A549 (cell line): ENCODE data around the gene PSORS1C1. TPM values are rescaled to one million over a fixed set of nuclear protein-coding genes. Genes with fewer than 3 reads are reported as not detected.
A peak's percentile ranks its signal among the peaks of the same experiment; 100 is the strongest.

ENCODE experiments used
- ATAC-seq, 2 experiments: fragments of 200-7000 bp in 1 of 2; fragments of >200 bp in 1 of 2; cut with Nextera tagmentation in 1 of 2; cut with Tn5 transposase in 1 of 2; 3 replicates each; pipeline versions ENCODE4 v1.8.0 to v1.9.1; 2018 to 2020; ENCODE audit warnings: mild to moderate bottlenecking in 1 of 2, moderate library complexity in 1 of 2
- CTCF ChIA-PET: fragments of 300-600 bp; sonication (Branson Sonifier 250); formaldehyde crosslinking; extraction: SDS; loops from one replicate; lab custom pipeline; 2021; ENCODE audit warnings: antibody characterized with exemption, inconsistent platforms; lab: Yijun Ruan, JAX
- POLR2A ChIA-PET: fragments of 350-600 bp; formaldehyde crosslinking; extraction: SDS; loops from one replicate; lab custom pipeline; 2021; ENCODE audit warnings: antibody characterized with exemption, inconsistent platforms; lab: Yijun Ruan, JAX
- DNase-seq, 2 experiments: peaks; one replicate each; pipeline versions ENCODE4 v3.0.0 to v3.0.0-alpha.2; 2011 to 2016; ENCODE audit warnings: low read depth in 1 of 2, low spot score in 1 of 2
- FAIRE-seq: peaks from 2 replicates; lab custom pipeline; 2011; peaks lifted over from hg19 to GRCh38; lab: Jason Lieb, UNC
- H3K27ac ChIP-seq, 2 experiments: fragments of >200 bp; sonication (Bioruptor Twin); formaldehyde crosslinking; 3 replicates each; pipeline ENCODE4 v1.5.1; 2016 to 2017
- H3K4me1 ChIP-seq: fragments of >200 bp; sonication (Bioruptor Twin); formaldehyde crosslinking; 3 replicates; pipeline ENCODE4 v1.6.1; 2016
- H3K4me2 ChIP-seq: fragments of >200 bp; sonication (Bioruptor Twin); formaldehyde crosslinking; 3 replicates; pipeline ENCODE4 v1.6.1; 2016
- H3K4me3 ChIP-seq: fragments of >200 bp; sonication (Bioruptor Twin); formaldehyde crosslinking; 3 replicates; pipeline ENCODE4 v1.5.1; 2016
- H3K9me3 ChIP-seq: fragments of >200 bp; sonication (Bioruptor Twin); formaldehyde crosslinking; 3 replicates; pipeline ENCODE4 v1.6.1; 2016
- CEBPB ChIP-seq, 2 experiments: fragments of >200 bp in 1 of 2; sonication (Bioruptor Twin) in 1 of 2; formaldehyde crosslinking in 1 of 2; IDR thresholded peaks; 2 replicates each; pipeline ENCODE4 v1.6.1; 2012 to 2016
- EHF ChIP-seq: fragments of 250-450 bp; sonication (Bioruptor Pico); IDR thresholded peaks from 2 replicates; pipeline ENCODE4 v1.5.0; 2020; ENCODE audit warnings: mild to moderate bottlenecking
- ESRRA ChIP-seq: fragments of 150-350 bp; IDR thresholded peaks from 2 replicates; pipeline ENCODE4 v1.6.1; 2014; ENCODE audit warnings: mild to moderate bottlenecking, low read length, borderline replicate concordance
- HOXA7 ChIP-seq: fragments of 250-450 bp; sonication (Bioruptor Pico); IDR thresholded peaks from 2 replicates; pipeline ENCODE4 v1.5.0; 2020; ENCODE audit warnings: mild to moderate bottlenecking, moderate library complexity
- HOXB5 ChIP-seq: fragments of 250-450 bp; sonication (Bioruptor Pico); IDR thresholded peaks from 2 replicates; pipeline ENCODE4 v1.5.0; 2020; ENCODE audit warnings: mild to moderate bottlenecking, moderate library complexity
- MAFK ChIP-seq: fragments of 450-650 bp; IDR thresholded peaks from 2 replicates; pipeline ENCODE4 v1.6.1; 2014; ENCODE audit not compliant: partially characterized antibody
- MAZ ChIP-seq: fragments of 150-350 bp; IDR thresholded peaks from 2 replicates; pipeline ENCODE4 v1.6.1; 2014; ENCODE audit warnings: antibody characterized with exemption, low read depth, low read length, borderline replicate concordance
- NPAS2 ChIP-seq: fragments of 250-450 bp; sonication (Bioruptor Pico); IDR thresholded peaks from 2 replicates; pipeline ENCODE4 v1.8.0; 2022; ENCODE audit warnings: mild to moderate bottlenecking, moderate library complexity, borderline replicate concordance
- RFX5 ChIP-seq: fragments of 450-650 bp; IDR thresholded peaks from 2 replicates; pipeline ENCODE4 v1.7.1; 2014; ENCODE audit warnings: antibody characterized with exemption, mild to moderate bottlenecking, moderate library complexity
- SREBF2 ChIP-seq: fragments of 450-650 bp; IDR thresholded peaks from 2 replicates; pipeline ENCODE4 v1.6.1; 2014; ENCODE audit warnings: mild to moderate bottlenecking, moderate library complexity
- TP53 ChIP-seq: fragments of 250-450 bp; sonication (Bioruptor Pico); IDR thresholded peaks from 2 replicates; pipeline ENCODE4 v1.5.0; 2021; ENCODE audit warnings: mild to moderate bottlenecking, moderate library complexity
- ZFP36 ChIP-seq: fragments of 450-650 bp; IDR thresholded peaks from 2 replicates; pipeline ENCODE4 v1.6.1; 2014; ENCODE audit warnings: borderline replicate concordance; ENCODE audit not compliant: partially characterized antibody
- ZNF302 ChIP-seq: fragments of 250-450 bp; sonication (Bioruptor Pico); IDR thresholded peaks from 2 replicates; pipeline ENCODE4 v1.9.0; 2021; ENCODE audit warnings: inconsistent platforms, mild to moderate bottlenecking, moderate library complexity
- WGBS: methylation state at CpG from one replicate; pipeline ENCODE4 v1.1.6; 2017; ENCODE audit errors: missing lambda C conversion rate; 5-methylcytosine and 5-hydroxymethylcytosine counted together
- polyA plus RNA-seq, 4 experiments: library from polyadenylated mRNA; depleted of rRNA in 3 of 4; stranded (reverse); fragments of >200 nt; fragmentation: RNase III in 1 of 4; extraction: RNeasy Plus Mini Kit Qiagen cat#74134 plus additional on column Dnase treatment in 1 of 4; gene quantifications; 2 replicates in 3 of 4; 3 replicates in 1 of 4; pipeline ENCODE4 v1.2.3, GENCODE V29; 2011 to 2017
- TF ChIP-seq, protein P1 (sequence below): IDR thresholded peaks from 2 replicates; pipeline ENCODE4 v1.6.1; 2012
- TF ChIP-seq, protein P2 (sequence below): IDR thresholded peaks from 2 replicates; pipeline ENCODE4 v1.6.1; 2012
- TF ChIP-seq, protein P3 (sequence below): fragments of 450-650 bp; IDR thresholded peaks from 2 replicates; pipeline ENCODE4 v1.6.1; 2014; ENCODE audit warnings: antibody characterized with exemption
- TF ChIP-seq, protein P4 (sequence below): IDR thresholded peaks from 2 replicates; pipeline ENCODE4 v1.6.1; 2012; ENCODE audit warnings: low read depth, borderline replicate concordance
- TF ChIP-seq, protein P5 (sequence below): fragments of 250-450 bp; sonication (Bioruptor Pico); IDR thresholded peaks from 2 replicates; pipeline ENCODE4 v1.5.0; 2020; ENCODE audit warnings: low read depth, mild to moderate bottlenecking, moderate library complexity
- TF ChIP-seq, protein P6 (sequence below): fragments of >200 bp; sonication (Bioruptor Twin); formaldehyde crosslinking; IDR thresholded peaks from 3 replicates; pipeline ENCODE4 v1.5.1; 2016
- TF ChIP-seq, protein P7 (sequence below): fragments of 250-450 bp; sonication (Bioruptor Pico); IDR thresholded peaks from 2 replicates; pipeline ENCODE4 v1.5.0; 2021; ENCODE audit warnings: mild to moderate bottlenecking, moderate library complexity, borderline replicate concordance

Gene PSORS1C1
- polyA plus RNA-seq, 2 of the 4 experiments (the other 2 are of a cell fraction), result 2.3 to 4.3 TPM

DNA sequence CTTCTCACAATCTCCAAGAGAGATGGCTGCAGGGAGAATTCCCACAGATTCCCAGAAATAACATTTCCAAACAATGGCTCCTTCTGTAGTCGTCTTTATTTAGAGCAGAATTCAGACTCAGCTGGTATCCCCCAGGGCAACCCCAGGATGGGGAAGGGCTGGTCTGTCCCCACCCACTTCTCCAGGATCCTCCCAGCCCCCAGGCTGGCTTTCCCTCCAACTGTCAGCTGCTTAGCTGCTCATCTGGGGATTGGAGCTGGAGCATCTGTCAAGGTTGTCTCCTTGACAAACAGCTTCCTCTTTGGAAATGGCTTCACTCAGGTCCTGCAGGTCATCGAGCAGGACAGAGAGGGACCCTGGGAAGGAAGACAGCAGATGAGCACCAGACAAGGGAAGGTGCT, 27.8 kb downstream of the PSORS1C1 start:
- DNase-seq, result no peak
- no peak overlapping the region for H3K27ac ChIP-seq
- ChIA-PET CTCF (interaction anchor here (0.9 to 2.3 kb wide), 3 partner anchors 10 to 224 kb away, joined by 3 to 5 read pairs (median 3); no protein-coding TSS in a partner anchor), POLR2A (no interaction called here)
- peaks cover 10% of the 10 kb centered on the region; the same call in 2 of the 3 replicates for H3K4me1 ChIP-seq
- 58% methylated on average over 2 of the region's 2 CpGs for WGBS
- no peaks in the 10 kb centered on the region for H3K9me3 ChIP-seq
- TF ChIP-seq NPAS2 (CRISPR knock-in tag), result no peak
- no peak for TF ChIP-seq SREBF2
- TF ChIP-seq EHF (CRISPR knock-in tag), result no peak
- TF ChIP-seq, protein P1, sequence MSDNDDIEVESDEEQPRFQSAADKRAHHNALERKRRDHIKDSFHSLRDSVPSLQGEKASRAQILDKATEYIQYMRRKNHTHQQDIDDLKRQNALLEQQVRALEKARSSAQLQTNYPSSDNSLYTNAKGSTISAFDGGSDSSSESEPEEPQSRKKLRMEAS, result no peak
- TF ChIP-seq, protein P2, sequence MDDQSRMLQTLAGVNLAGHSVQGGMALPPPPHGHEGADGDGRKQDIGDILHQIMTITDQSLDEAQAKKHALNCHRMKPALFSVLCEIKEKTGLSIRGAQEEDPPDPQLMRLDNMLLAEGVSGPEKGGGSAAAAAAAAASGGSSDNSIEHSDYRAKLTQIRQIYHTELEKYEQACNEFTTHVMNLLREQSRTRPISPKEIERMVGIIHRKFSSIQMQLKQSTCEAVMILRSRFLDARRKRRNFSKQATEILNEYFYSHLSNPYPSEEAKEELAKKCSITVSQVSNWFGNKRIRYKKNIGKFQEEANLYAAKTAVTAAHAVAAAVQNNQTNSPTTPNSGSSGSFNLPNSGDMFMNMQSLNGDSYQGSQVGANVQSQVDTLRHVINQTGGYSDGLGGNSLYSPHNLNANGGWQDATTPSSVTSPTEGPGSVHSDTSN, result no peak
- TF ChIP-seq, protein P3, sequence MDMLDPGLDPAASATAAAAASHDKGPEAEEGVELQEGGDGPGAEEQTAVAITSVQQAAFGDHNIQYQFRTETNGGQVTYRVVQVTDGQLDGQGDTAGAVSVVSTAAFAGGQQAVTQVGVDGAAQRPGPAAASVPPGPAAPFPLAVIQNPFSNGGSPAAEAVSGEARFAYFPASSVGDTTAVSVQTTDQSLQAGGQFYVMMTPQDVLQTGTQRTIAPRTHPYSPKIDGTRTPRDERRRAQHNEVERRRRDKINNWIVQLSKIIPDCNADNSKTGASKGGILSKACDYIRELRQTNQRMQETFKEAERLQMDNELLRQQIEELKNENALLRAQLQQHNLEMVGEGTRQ, result no peak
- TF ChIP-seq HOXB5 (CRISPR knock-in tag), result no peak
- TF ChIP-seq RFX5, result no peak
- TF ChIP-seq, protein P4, sequence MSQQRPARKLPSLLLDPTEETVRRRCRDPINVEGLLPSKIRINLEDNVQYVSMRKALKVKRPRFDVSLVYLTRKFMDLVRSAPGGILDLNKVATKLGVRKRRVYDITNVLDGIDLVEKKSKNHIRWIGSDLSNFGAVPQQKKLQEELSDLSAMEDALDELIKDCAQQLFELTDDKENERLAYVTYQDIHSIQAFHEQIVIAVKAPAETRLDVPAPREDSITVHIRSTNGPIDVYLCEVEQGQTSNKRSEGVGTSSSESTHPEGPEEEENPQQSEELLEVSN, result no peak
- no peak for TF ChIP-seq TP53
- TF ChIP-seq MAZ, result no peak
- no peak for TF ChIP-seq HOXA7 (CRISPR knock-in tag)
- TF ChIP-seq, all 56 proteins: peak for 0
- FAIRE-seq (no peak), ATAC-seq (no peak)
- Histone ChIP-seq H3K4me3 (no peak overlapping the region), H3K4me2 (no peak overlapping the region)

DNA sequence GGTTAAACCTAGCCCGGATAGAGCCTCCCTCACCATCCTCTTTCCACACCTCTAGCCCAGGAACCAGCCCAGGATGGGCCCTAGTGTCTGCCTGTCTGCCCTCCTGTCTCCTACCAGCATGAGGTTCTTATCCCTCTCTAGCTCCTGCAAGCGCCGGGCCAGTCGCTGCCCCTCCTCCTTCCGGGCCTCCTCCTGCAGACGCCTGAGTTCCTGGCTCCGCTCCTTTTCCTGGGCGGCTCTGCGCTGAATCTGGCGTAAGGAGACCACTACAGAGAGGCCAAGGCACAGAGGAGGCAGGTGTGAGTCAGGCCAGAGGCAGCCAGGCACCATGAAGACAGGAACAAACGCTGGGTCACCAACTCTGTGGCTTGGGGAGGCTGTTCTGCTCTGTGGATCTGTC, 28.5 kb downstream of the PSORS1C1 start:
- CTCF ChIA-PET, result interaction anchor here (1.0 to 2.3 kb wide), 3 partner anchors 9 to 54 kb away, joined by 3 to 5 read pairs (median 4); no protein-coding TSS in a partner anchor
- FAIRE-seq (no peak), ATAC-seq (peak in 1 of 2 experiments; percentile 25; a peak in 2 of 6 replicates), DNase-seq (no peak)
- no peak overlapping the region for H3K27ac ChIP-seq
- peaks cover 7% of the 10 kb centered on the region; the same call in 2 of the 3 replicates for H3K4me1 ChIP-seq
- H3K4me3 ChIP-seq, result no peak overlapping the region
- H3K4me2 ChIP-seq, result no peak overlapping the region
- 72% methylated on average over 10 of the region's 11 CpGs for WGBS
- no peaks in the 10 kb centered on the region for H3K9me3 ChIP-seq
- TF ChIP-seq MAZ (no peak), CEBPB (IDR thresholded peaks at IDR 0.05) (no peak), MAFK (no peak), ESRRA (no peak), HOXB5 (CRISPR knock-in tag) (no peak), ZNF302 (CRISPR knock-in tag) (no peak), ZFP36 (no peak)
- TF ChIP-seq, protein P5, sequence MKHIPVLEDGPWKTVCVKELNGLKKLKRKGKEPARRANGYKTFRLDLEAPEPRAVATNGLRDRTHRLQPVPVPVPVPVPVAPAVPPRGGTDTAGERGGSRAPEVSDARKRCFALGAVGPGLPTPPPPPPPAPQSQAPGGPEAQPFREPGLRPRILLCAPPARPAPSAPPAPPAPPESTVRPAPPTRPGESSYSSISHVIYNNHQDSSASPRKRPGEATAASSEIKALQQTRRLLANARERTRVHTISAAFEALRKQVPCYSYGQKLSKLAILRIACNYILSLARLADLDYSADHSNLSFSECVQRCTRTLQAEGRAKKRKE (CRISPR knock-in tag), result no peak
- TF ChIP-seq, protein P6, sequence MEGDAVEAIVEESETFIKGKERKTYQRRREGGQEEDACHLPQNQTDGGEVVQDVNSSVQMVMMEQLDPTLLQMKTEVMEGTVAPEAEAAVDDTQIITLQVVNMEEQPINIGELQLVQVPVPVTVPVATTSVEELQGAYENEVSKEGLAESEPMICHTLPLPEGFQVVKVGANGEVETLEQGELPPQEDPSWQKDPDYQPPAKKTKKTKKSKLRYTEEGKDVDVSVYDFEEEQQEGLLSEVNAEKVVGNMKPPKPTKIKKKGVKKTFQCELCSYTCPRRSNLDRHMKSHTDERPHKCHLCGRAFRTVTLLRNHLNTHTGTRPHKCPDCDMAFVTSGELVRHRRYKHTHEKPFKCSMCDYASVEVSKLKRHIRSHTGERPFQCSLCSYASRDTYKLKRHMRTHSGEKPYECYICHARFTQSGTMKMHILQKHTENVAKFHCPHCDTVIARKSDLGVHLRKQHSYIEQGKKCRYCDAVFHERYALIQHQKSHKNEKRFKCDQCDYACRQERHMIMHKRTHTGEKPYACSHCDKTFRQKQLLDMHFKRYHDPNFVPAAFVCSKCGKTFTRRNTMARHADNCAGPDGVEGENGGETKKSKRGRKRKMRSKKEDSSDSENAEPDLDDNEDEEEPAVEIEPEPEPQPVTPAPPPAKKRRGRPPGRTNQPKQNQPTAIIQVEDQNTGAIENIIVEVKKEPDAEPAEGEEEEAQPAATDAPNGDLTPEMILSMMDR, result no peak
- TF ChIP-seq, protein P7, sequence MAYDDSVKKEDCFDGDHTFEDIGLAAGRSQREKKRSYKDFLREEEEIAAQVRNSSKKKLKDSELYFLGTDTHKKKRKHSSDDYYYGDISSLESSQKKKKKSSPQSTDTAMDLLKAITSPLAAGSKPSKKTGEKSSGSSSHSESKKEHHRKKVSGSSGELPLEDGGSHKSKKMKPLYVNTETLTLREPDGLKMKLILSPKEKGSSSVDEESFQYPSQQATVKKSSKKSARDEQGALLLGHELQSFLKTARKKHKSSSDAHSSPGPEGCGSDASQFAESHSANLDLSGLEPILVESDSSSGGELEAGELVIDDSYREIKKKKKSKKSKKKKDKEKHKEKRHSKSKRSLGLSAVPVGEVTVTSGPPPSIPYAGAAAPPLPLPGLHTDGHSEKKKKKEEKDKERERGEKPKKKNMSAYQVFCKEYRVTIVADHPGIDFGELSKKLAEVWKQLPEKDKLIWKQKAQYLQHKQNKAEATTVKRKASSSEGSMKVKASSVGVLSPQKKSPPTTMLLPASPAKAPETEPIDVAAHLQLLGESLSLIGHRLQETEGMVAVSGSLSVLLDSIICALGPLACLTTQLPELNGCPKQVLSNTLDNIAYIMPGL (CRISPR knock-in tag), result no peak
- POLR2A ChIA-PET, result no interaction called here
